Ishikawa (cell line): ENCODE data around the gene IKZF4.

ENCODE experiments used
- CEBPB ChIP-seq: IDR thresholded peaks from 2 replicates; pipeline ENCODE4 v1.6.1; 2012
- CREB1 ChIP-seq: IDR thresholded peaks from 2 replicates; pipeline ENCODE4 v1.6.1; 2012; ENCODE audit warnings: low read depth
- EGR1 ChIP-seq: IDR thresholded peaks from 2 replicates; pipeline ENCODE4 v1.6.1; 2012
- EP300 ChIP-seq: IDR thresholded peaks from 2 replicates; pipeline ENCODE4 v1.6.1; 2012; ENCODE audit warnings: borderline replicate concordance
- FOXM1 ChIP-seq: IDR thresholded peaks from 2 replicates; pipeline ENCODE4 v1.6.1; 2012; ENCODE audit warnings: low read depth, borderline replicate concordance
- MAX ChIP-seq: IDR thresholded peaks from 2 replicates; pipeline ENCODE4 v1.6.1; 2012
- NFIC ChIP-seq: IDR thresholded peaks from 2 replicates; pipeline ENCODE4 v1.6.1; 2012
- RAD21 ChIP-seq: IDR thresholded peaks from 2 replicates; pipeline ENCODE4 v1.6.1; 2012; ENCODE audit warnings: low read depth
- REST ChIP-seq: IDR thresholded peaks from 2 replicates; pipeline ENCODE4 v1.6.1; 2012; ENCODE audit warnings: low read depth, mild to moderate bottlenecking
- TAF1 ChIP-seq: IDR thresholded peaks from 2 replicates; pipeline ENCODE4 v1.6.1; 2012; ENCODE audit warnings: low read depth, mild to moderate bottlenecking
- TCF12 ChIP-seq: IDR thresholded peaks from 2 replicates; pipeline ENCODE4 v1.6.1; 2012; ENCODE audit warnings: low read depth
- TEAD4 ChIP-seq: IDR thresholded peaks from 2 replicates; pipeline ENCODE4 v1.6.1; 2012
- USF1 ChIP-seq: IDR thresholded peaks from 2 replicates; pipeline ENCODE4 v1.6.1; 2012
- YY1 ChIP-seq: IDR thresholded peaks from 2 replicates; pipeline ENCODE4 v1.6.1; 2012; ENCODE audit warnings: low read depth
- ZBTB7A ChIP-seq: IDR thresholded peaks from 2 replicates; pipeline ENCODE4 v1.6.1; 2012; ENCODE audit warnings: low read depth

IKZF4 gene

GRCh38 chr12:56014205-56014604, 6.6 kb upstream of the IKZF4 start:
- TF ChIP-seq MAX (no peak), CREB1 (no peak), NFIC (peak; percentile 76)

GRCh38 chr12:56017181-56017580, 3.7 kb upstream of the IKZF4 start:
- no peak for TF ChIP-seq TEAD4
- TF ChIP-seq USF1 = no peak
- TF ChIP-seq RAD21 = no peak
- no peak for TF ChIP-seq NFIC

GRCh38 chr12:56018356-56018755, 2.5 kb upstream of the IKZF4 start:
- TF ChIP-seq RAD21 (no peak), NFIC (no peak), FOXM1 (no peak), TCF12 (no peak), EGR1 (no peak), USF1 (no peak), CEBPB (no peak), ZBTB7A (no peak), TAF1 (no peak), REST (no peak)

- TF ChIP-seq FOXM1 (no peak), EGR1 (no peak), REST (no peak), TAF1 (no peak), NFIC (no peak), YY1 (no peak), USF1 (no peak), EP300 (no peak), RAD21 (no peak), MAX (no peak), CEBPB (no peak), TCF12 (no peak), ZBTB7A (no peak), TEAD4 (no peak), CREB1 (no peak)
Measured at GRCh38 chr12:56021889-56022497, 1.1 kb downstream of the IKZF4 start.

- TF ChIP-seq YY1 (no peak), USF1 (no peak), TEAD4 (no peak), TCF12 (no peak), ZBTB7A (no peak), EP300 (no peak), MAX (no peak), NFIC (no peak)
Measured at GRCh38 chr12:56028511-56029165, 7.8 kb downstream of the IKZF4 start.
